ENCODE measurements around the gene ERFL.

GRCh38 chr19:41926763-41927496, 1.3 kb downstream of the ERFL start:
- no peak for TF ChIP-seq CTCF (conservative IDR thresholded peaks at IDR 0.05; ENCODE audit: low read depth in 2 of 2)
- TF ChIP-seq REST (IDR thresholded peaks at IDR 0.05; ENCODE audit: unreplicated experiment), result no peak
- peak; percentile 82 for TF ChIP-seq EZH2 (IDR thresholded peaks at IDR 0.05; ENCODE audit: low read depth, unreplicated experiment)
- TF ChIP-seq EZH2phosphoT487 (IDR thresholded peaks at IDR 0.05; ENCODE audit: unreplicated experiment), result no peak
- no peak for TF ChIP-seq POLR2AphosphoS5 (IDR thresholded peaks at IDR 0.05; ENCODE audit: low read depth)
- no peak for TF ChIP-seq JUNB (IDR thresholded peaks at IDR 0.05; ENCODE audit: unreplicated experiment)
- no peak for TF ChIP-seq CREB1 (CRISPR knock-in tag; IDR thresholded peaks at IDR 0.05; ENCODE audit: low read depth)
- TF ChIP-seq ZNF331 (CRISPR knock-in tag; IDR thresholded peaks at IDR 0.05; ENCODE audit: low read depth), result no peak
- TF ChIP-seq ZNF462 (CRISPR knock-in tag; IDR thresholded peaks at IDR 0.05), result no peak

All from GM23338 (cell line).